C4-2B (cell line): Measurements from ENCODE around the gene ANKRD33.

Source experiments
- ZFX ChIP-seq: fragments of 450-650 bp; IDR thresholded peaks from 2 replicates; pipeline ENCODE4 v1.6.1; 2017
- TF ChIP-seq, protein P1 (sequence below): fragments of 450-650 bp; conservative IDR thresholded peaks from 2 replicates; pipeline ENCODE4 v1.5.1; 2017; ENCODE audit warnings: mild to moderate bottlenecking

DNA sequence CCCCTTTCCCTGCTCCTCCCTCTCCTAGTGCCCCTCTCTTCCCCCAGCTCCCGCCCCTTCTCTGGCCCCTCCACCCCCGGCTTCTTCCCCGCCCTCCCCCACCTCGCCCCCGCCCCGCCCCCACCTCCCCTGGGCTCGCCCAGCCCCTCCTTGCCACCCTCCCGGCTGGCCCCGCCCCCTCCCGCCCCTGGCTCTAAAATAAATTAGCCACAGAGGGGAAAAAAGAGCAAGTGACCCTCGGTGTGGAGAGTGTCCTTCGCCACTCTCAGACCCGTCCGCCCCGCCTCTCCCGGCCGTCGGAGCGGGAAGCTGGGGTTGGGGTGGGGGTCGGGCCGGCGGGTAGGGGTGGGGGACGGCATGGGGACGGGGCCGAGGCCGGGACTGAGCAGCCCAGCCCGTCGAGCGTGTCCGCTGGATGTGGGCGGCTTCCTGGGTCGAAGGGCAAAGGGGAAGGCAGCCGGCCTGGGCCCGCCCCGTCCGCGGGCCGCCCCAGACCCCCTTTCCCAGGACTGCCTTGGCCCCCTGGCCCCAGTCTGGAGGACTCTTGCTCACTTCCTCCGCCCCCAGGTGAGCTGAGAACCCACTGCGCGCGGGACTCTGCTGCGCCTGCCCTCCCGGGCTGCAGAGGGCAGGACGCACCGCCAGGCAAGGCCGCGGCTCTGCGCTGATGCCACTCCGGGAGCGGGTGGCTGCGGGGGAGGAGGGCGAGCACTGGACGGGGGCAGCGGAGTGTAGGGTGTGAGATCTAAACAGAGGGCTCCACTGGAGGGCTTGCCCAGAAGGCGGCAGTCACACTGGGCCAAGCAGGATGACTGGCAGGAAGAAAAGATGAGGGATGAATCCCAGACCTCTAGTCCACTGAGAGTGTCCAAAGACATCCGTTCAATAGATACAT lies 38.8 kb upstream of the ANKRD33 start:
- TF ChIP-seq, protein P1, sequence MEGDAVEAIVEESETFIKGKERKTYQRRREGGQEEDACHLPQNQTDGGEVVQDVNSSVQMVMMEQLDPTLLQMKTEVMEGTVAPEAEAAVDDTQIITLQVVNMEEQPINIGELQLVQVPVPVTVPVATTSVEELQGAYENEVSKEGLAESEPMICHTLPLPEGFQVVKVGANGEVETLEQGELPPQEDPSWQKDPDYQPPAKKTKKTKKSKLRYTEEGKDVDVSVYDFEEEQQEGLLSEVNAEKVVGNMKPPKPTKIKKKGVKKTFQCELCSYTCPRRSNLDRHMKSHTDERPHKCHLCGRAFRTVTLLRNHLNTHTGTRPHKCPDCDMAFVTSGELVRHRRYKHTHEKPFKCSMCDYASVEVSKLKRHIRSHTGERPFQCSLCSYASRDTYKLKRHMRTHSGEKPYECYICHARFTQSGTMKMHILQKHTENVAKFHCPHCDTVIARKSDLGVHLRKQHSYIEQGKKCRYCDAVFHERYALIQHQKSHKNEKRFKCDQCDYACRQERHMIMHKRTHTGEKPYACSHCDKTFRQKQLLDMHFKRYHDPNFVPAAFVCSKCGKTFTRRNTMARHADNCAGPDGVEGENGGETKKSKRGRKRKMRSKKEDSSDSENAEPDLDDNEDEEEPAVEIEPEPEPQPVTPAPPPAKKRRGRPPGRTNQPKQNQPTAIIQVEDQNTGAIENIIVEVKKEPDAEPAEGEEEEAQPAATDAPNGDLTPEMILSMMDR: no peak
- no peak for TF ChIP-seq ZFX
